GM20000 (cell line): ENCODE results near the gene LRRC27.
"Not testable (repeated sequence)": the region's sequence is repeated elsewhere in the genome, so short reads cannot be mapped to it uniquely, and the experiment has no call there.

ENCODE experiments used
- DNase-seq: peaks from one replicate; pipeline ENCODE4 v3.0.0; 2012; ENCODE audit warnings: low spot score
- TF ChIP-seq, protein P1 (sequence below): IDR thresholded peaks from 2 replicates; pipeline ENCODE4 v1.5.1; 2012; ENCODE audit warnings: mild to moderate bottlenecking, control low read depth; ENCODE audit errors: extremely low read depth, missing control alignments

The LRRC27 gene

DNA sequence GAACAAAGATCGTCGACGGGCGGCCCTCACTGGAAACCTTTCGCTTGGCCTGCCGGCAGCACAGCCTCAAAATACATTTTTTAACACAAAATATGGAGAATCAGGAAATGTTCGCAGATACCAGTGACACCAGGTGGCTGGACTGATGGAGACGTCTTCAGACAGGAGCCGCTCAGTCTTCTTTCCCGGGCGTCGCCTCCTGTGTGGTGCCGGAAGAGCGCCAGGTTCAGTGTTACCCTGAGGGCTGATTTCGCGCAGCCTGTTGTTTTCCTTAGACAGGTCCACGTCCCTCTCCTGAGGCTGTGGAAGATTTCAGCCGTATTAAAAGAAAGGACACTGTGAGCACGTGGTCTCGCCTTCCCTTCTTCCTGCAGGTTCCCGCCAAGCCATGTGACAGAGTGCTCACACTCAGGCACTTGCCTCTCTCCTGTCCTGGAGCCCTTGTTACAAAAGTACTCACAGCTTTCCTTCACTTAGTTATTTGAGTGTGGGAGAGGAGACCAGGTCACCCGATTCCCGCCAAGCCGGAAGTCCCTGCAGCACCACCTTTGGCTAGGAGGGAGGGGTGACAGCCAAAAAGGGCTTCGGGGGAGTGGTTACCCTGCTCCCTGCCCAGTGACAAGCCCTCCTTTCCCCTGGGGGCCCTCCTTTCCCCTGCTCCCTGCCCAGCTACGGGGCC lies 43.3 kb downstream of the LRRC27 start:
- no peak for DNase-seq
- TF ChIP-seq, protein P1, sequence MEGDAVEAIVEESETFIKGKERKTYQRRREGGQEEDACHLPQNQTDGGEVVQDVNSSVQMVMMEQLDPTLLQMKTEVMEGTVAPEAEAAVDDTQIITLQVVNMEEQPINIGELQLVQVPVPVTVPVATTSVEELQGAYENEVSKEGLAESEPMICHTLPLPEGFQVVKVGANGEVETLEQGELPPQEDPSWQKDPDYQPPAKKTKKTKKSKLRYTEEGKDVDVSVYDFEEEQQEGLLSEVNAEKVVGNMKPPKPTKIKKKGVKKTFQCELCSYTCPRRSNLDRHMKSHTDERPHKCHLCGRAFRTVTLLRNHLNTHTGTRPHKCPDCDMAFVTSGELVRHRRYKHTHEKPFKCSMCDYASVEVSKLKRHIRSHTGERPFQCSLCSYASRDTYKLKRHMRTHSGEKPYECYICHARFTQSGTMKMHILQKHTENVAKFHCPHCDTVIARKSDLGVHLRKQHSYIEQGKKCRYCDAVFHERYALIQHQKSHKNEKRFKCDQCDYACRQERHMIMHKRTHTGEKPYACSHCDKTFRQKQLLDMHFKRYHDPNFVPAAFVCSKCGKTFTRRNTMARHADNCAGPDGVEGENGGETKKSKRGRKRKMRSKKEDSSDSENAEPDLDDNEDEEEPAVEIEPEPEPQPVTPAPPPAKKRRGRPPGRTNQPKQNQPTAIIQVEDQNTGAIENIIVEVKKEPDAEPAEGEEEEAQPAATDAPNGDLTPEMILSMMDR: no peak

DNA sequence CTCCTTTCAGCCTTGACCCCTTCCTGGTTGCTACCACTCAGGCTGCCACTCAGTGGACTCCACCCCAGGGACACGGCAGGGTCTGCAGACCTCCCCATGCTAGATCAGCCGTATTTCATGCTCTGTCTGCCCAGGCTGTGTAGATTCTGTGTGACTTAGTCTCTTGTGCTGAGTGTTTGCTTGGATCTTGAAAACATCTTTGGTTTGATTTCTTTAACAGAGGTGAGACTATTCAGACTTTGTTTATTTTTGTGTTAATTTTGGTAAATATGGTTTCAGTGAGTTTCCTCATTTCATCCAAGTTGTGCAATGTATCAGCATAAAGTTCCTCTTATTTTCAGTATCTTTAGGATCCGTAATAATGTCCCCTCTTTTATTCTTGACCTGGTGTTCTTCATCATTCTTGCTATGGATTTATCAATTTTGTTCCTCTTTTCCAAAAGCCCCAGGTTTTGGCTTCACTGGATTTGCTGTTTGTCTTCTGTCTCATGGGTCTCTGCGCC lies 43.9 kb downstream of the LRRC27 start:
- DNase-seq: no peak

DNA sequence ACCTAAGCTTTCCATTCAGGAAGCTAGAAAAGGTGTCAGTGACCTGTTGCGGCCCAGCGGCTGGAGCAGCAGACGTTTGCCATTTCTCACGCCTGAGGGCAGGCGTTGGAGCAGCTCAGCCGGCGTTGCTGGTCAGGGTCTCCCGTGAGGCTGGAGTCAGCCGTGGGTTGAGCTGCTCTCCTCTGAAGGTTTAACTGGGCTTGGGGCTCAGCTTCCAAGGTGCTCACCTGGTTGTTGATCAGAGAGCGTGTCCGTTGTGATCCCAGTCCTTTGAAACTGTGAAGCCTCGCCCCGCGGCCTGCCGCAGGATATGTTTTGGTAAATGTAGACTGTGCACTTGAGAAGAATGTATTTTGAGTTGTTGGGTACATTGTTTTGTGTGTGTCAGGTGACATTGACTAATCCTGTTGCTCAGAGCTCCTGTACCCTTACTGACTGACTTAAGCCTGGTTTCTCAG lies 44.4 kb downstream of the LRRC27 start:
- TF ChIP-seq, protein P1: no peak
- DNase-seq: no peak

More for the DNA sequence above, 43.9 kb downstream of the LRRC27 start:
- TF ChIP-seq, protein P1: no peak

DNA sequence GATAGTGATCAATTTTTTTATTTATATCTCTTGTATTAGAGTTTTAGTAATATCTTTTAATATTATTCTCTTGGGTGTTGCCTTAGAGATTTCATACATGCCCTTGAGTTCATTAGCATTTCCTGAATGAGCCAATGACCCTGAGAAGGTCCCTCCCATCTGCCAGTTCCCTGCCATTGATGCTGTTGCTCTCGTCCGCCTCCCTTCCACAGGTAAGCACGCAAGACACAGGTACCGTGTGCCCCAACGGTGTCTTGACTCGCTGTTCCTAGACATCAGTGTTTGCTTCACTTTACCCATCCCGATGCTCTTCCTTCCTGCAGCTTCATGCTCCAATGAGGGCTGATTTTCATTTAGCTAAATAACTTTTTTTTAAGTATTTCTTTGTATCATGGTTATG lies 45.3 kb downstream of the LRRC27 start:
- TF ChIP-seq, protein P1: no peak
- DNase-seq: no peak

DNA sequence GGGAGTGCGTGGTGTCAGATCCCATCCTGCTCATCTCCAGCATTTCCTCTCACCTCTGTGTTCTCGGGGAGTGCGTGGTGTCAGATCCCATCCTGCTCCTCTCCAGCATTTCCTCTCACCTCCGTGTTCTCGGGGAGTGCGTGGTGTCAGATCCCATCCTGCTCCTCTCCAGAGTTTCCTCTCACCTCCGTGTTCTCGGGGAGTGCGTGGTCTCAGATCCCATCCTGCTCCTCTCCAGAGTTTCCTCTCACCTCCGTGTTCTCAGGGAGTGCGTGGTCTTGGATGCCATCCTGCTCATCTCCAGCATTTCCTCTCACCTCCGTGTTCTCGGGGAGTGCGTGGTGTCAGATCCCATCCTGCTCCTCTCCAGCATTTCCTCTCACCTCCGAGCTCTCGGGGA lies 47.0 kb downstream of the LRRC27 start:
- DNase-seq: not testable (repeated sequence)

DNA sequence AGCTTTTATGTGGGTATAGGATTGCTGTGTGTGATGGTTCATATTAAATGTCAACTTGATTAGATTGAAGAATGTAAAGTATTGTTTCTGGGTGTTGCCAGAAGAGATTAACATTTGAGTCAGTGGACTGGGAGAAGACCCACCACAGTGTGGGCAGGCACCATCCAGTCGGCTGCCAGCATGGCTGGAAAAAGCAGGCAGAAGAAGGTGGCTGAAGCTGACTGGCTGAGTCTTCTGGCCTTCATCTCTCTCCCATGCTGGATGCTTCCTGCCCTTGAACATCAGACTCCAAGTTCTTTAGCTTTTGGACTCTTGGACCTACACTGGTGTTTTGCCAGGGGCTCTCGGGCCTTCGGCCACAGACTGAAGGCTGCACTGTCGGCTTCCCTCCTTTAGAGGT lies 49.0 kb downstream of the LRRC27 start:
- DNase-seq: not testable (repeated sequence)

DNA sequence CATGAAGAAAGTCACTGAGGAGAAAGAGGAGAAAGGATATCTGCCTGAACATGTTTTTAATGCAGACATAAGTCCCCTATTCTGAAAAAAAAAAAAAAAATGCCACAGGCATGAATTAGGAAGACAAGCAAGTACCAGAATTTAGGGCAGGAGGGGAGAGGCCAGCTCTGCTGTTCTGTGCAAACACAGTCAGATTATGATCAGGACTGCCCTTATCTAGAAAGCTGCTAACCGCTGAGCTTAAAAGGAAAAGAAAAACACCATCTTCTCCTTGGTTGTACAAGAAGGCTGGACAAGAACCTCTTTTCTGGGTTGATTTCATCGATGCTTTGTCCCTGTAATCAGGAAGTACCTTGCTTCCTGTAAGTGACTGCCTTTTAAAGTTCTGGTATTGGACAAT lies 49.7 kb downstream of the LRRC27 start:
- no peak for DNase-seq
- TF ChIP-seq, protein P1: no peak

DNA sequence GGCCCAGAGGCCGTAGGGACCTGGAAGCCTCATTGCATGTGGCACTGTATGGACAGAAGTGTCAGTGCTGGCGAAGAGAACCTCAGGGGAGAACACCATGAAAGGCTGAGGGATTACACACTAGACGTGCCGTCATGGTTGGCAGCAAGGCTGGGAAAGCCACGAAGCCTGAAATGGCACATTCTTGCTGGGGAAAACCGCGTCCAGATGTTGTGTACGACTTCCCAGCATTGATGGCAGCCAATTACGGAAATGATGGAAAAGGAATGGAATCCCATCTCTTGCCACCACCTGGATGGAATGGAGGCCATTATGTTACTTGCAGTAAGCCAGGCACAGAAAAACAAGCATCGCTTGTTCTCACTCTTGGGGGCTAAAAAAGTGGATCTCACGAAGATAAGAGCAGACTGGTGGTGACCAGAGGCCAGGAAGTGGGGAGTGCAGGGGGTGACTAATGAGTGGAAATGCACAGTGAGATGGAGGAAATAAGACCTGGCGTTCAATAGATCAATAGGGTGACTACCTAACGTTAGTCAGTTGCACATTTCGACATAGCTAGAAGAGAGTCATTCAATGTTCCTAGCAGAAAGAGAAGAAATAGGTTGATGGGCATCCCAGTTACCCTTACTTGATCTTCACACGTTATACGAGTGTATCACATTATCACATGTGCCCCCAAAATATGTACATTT lies 50.4 kb downstream of the LRRC27 start:
- no peak for DNase-seq
- TF ChIP-seq, protein P1: no peak
